Measurements from ENCODE around the gene PLPPR5.

Gene PLPPR5

GRCh38 chr1:98979463-98979862 lies 25.2 kb downstream of the PLPPR5 start:
- Histone ChIP-seq H3K27me3 (ENCODE audit: insufficient read depth, low read length, poor library complexity) (no peaks in the 10 kb centered on the region), H3K4me1 (ENCODE audit: insufficient read depth, low read length) (no peaks in the 10 kb centered on the region), H3K9ac (ENCODE audit: low read depth, low read length) (no peak overlapping the region), H3K36me3 (ENCODE audit: insufficient read depth, low read length) (no peaks in the 10 kb centered on the region), H3K9me3 (ENCODE audit: insufficient read depth, low read length, severe bottlenecking) (no peaks in the 10 kb centered on the region), H3K4me3 (ENCODE audit: low read depth in 1 of 2, low read length in 2 of 2) (no peak overlapping the region), H3K27ac (ENCODE audit: low read length) (no peak overlapping the region), H4K20me1 (ENCODE audit: insufficient read depth, low read length) (no peaks in the 10 kb centered on the region), H2AFZ (ENCODE audit: low read depth, low read length) (no peak overlapping the region), H3K79me2 (ENCODE audit: insufficient read depth, low read length) (no peaks in the 10 kb centered on the region), H3K4me2 (ENCODE audit: insufficient read depth, low read length) (no peak overlapping the region)
- TF ChIP-seq EZH2 (IDR thresholded peaks at IDR 0.05; ENCODE audit: borderline replicate concordance, low read depth, low read length, severe bottlenecking), result no peak
- TF ChIP-seq, protein P1, sequence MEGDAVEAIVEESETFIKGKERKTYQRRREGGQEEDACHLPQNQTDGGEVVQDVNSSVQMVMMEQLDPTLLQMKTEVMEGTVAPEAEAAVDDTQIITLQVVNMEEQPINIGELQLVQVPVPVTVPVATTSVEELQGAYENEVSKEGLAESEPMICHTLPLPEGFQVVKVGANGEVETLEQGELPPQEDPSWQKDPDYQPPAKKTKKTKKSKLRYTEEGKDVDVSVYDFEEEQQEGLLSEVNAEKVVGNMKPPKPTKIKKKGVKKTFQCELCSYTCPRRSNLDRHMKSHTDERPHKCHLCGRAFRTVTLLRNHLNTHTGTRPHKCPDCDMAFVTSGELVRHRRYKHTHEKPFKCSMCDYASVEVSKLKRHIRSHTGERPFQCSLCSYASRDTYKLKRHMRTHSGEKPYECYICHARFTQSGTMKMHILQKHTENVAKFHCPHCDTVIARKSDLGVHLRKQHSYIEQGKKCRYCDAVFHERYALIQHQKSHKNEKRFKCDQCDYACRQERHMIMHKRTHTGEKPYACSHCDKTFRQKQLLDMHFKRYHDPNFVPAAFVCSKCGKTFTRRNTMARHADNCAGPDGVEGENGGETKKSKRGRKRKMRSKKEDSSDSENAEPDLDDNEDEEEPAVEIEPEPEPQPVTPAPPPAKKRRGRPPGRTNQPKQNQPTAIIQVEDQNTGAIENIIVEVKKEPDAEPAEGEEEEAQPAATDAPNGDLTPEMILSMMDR (IDR thresholded peaks at IDR 0.05; ENCODE audit: borderline replicate concordance, extremely low read depth, low read length, poor library complexity, severe bottlenecking), result no peak
- DNase-seq (no peak), ATAC-seq (ENCODE audit: insufficient read depth, low read depth) (no peak)

DNA sequence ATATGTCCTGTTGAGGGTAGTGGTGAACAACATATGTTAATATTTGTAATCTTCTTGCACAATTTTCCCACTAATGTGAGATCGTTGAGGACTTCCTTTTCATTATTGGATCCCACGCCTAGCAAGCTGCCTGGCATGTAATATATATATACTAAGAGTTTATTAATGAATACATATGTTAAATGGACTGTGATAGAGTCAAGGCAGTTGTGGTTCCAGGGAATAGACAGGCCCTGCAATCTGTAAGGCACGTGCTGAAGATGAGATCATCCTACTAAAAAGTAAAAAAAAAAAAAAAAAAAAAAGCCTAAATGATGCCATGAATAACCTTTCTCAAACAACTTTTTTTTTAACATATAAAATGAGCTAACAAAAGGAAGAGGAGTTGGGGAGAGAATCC lies 28.9 kb downstream of the PLPPR5 start:
- no peaks in the 10 kb centered on the region for H3K27me3 ChIP-seq (ENCODE audit: insufficient read depth, low read length, poor library complexity)
- no peak overlapping the region for H3K4me2 ChIP-seq (ENCODE audit: insufficient read depth, low read length)
- H2AFZ ChIP-seq (ENCODE audit: low read depth, low read length), result no peak overlapping the region
- no peak for TF ChIP-seq EZH2 (IDR thresholded peaks at IDR 0.05; ENCODE audit: borderline replicate concordance, low read depth, low read length, severe bottlenecking)
- TF ChIP-seq, protein P1 (IDR thresholded peaks at IDR 0.05; ENCODE audit: borderline replicate concordance, extremely low read depth, low read length, poor library complexity, severe bottlenecking), result no peak
- H3K79me2 ChIP-seq (ENCODE audit: insufficient read depth, low read length), result no peaks in the 10 kb centered on the region
- no peak for ATAC-seq (ENCODE audit: insufficient read depth, low read depth)
- no peak overlapping the region for H3K4me3 ChIP-seq (ENCODE audit: low read depth in 1 of 2, low read length in 2 of 2)
- DNase-seq, result no peak
- no peaks in the 10 kb centered on the region for H3K9me3 ChIP-seq (ENCODE audit: insufficient read depth, low read length, severe bottlenecking)
- H3K9ac ChIP-seq (ENCODE audit: low read depth, low read length), result no peak overlapping the region
- no peaks in the 10 kb centered on the region for H3K4me1 ChIP-seq (ENCODE audit: insufficient read depth, low read length)
- no peak overlapping the region for H3K27ac ChIP-seq (ENCODE audit: low read length)
- no peaks in the 10 kb centered on the region for H3K36me3 ChIP-seq (ENCODE audit: insufficient read depth, low read length)
- H4K20me1 ChIP-seq (ENCODE audit: insufficient read depth, low read length), result no peaks in the 10 kb centered on the region

- no peak for ATAC-seq (ENCODE audit: insufficient read depth, low read depth)
- DNase-seq, result no peak
- H3K4me3 ChIP-seq (ENCODE audit: low read depth in 1 of 2, low read length in 2 of 2), result no peak overlapping the region
Measured at GRCh38 chr1:98975113-98975512, 29.5 kb downstream of the PLPPR5 start.

More at GRCh38 chr1:98975113-98975512, 29.5 kb downstream of the PLPPR5 start:
- Histone ChIP-seq H3K4me1 (ENCODE audit: insufficient read depth, low read length) (no peaks in the 10 kb centered on the region), H3K27me3 (ENCODE audit: insufficient read depth, low read length, poor library complexity) (no peaks in the 10 kb centered on the region), H3K4me2 (ENCODE audit: insufficient read depth, low read length) (no peak overlapping the region), H3K9ac (ENCODE audit: low read depth, low read length) (no peak overlapping the region), H4K20me1 (ENCODE audit: insufficient read depth, low read length) (no peaks in the 10 kb centered on the region), H2AFZ (ENCODE audit: low read depth, low read length) (no peak overlapping the region), H3K36me3 (ENCODE audit: insufficient read depth, low read length) (no peaks in the 10 kb centered on the region), H3K9me3 (ENCODE audit: insufficient read depth, low read length, severe bottlenecking) (no peaks in the 10 kb centered on the region), H3K27ac (ENCODE audit: low read length) (no peak overlapping the region), H3K79me2 (ENCODE audit: insufficient read depth, low read length) (no peaks in the 10 kb centered on the region)
- TF ChIP-seq, protein P1 (IDR thresholded peaks at IDR 0.05; ENCODE audit: borderline replicate concordance, extremely low read depth, low read length, poor library complexity, severe bottlenecking), result no peak
- TF ChIP-seq EZH2 (IDR thresholded peaks at IDR 0.05; ENCODE audit: borderline replicate concordance, low read depth, low read length, severe bottlenecking), result no peak

All from DND-41 (cell line).